Stimulated activated CD4-positive, alpha-beta T cell treated with anti-CD3 and anti-CD28 coated beads, Interleukin-1b, Interleukin-23, amount 100 ng/mL, for 4 hours (primary cell): ENCODE results near the gene LMX1A.
A peak's percentile ranks its signal among the peaks of the same experiment; 100 is the strongest.

ENCODE experiments used
- DNase-seq, 2 donors: peaks; one replicate each; pipeline ENCODE4 v3.0.0-alpha.2; 2020; ENCODE audit warnings: low read depth in 2 of 2

Gene LMX1A

DNA sequence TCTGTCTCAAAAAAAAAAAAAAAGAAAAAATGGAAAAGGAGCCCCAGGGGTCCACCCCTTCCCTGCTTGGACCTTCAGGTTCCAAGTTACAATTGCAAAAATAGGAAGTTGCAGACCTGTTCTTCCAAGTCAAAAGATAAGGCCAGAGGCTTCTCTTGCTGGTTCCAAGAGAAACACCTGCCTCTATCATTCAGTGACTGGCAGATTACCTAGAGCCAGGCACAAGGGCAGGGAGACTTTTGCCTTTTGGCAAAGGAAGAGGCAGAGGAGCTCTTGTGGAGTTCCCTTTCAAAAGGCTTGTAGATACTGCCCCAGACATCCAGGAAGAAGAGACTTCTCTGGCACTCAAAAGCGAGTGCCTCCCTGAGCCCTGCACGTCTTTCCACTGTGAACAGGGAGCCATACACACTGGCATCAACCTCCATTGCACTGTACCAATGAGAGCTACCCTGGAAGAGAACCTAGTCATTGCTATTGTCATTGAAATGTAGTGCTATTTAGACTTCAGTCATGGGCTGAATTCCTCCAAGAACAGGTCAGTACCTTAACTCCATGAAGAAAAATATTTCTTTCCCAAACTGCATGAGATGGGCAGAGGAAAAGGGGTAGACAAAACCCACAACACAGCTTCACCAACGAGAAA, 91.2 kb downstream of the LMX1A start:
- no peak for DNase-seq

DNA sequence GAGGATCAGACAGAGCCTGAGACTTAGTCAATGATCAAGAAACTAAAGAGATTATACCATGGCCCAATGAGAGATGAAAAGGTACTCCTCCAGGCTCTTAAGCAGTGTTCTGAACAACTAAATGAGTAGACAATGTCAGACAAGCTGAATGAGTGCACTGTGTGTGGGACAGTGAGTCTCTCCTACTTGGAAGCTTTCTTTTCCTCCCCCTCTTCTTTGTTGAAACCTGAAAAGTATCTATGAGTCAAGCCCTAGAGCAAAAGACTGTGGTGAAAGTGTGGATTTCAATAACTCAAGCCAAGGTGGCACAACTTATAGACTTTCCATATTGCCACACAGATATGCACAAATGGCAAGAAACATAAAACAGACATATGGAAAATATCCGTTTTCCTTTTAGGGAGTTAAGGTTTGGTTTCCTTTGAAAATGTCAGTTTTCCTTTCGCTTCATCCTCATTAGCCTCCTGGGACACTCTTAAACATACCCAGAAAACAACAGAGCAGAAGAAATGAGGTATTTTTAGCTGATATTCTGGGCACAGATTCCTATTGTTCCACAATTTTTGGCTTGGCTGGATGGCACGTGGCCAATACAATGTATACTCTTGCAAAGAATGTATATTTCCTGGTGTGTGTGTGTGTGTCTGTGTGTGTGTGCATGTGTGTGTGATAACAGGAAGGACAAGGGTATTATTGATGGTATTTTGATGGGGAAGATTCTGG, 96.6 kb downstream of the LMX1A start:
- no peak for DNase-seq

DNA sequence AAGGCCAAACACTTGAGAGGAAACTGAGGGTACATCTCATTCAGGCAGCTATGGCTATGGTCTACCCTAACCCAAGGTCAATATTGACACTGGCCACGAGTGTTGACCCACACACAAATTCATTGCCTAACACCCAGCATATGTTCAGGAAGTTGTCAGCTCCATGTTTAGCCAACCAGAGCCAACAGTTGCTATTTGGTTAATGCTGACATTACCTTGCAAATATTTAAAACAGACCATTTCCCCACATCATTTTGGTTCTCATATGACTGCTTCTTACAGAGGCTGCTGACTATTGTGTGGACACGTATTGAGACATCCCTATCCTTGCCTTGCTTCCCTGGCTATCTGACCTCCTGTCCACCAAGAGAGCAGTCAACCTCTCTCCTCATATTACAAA, 97.3 kb downstream of the LMX1A start:
- DNase-seq, result no peak

DNA sequence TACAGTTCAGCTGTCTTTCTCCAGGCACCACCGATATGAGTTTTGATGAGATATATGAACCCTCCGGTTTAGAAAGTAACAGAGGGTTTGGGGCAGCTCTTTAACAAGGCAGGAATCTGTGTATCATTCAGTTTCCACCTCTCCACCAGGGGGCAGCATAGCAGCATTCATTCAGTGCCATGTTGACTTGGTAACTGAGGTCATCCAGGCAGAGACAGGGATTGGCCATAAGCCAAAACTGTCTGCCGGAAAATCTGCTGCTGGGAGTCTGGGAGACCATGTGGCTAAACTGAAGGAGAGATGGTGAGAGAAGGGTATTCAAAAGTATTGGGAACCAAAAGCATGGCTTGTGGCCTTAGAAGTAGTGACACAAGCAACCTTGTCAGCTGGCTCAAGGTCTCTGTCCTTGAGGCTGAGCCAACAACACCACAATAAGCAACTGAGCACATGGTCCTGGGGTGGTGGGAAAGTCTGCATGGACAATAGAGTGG, 98.5 kb downstream of the LMX1A start:
- DNase-seq, result peak in 1 of 2 donors; percentile 7

DNA sequence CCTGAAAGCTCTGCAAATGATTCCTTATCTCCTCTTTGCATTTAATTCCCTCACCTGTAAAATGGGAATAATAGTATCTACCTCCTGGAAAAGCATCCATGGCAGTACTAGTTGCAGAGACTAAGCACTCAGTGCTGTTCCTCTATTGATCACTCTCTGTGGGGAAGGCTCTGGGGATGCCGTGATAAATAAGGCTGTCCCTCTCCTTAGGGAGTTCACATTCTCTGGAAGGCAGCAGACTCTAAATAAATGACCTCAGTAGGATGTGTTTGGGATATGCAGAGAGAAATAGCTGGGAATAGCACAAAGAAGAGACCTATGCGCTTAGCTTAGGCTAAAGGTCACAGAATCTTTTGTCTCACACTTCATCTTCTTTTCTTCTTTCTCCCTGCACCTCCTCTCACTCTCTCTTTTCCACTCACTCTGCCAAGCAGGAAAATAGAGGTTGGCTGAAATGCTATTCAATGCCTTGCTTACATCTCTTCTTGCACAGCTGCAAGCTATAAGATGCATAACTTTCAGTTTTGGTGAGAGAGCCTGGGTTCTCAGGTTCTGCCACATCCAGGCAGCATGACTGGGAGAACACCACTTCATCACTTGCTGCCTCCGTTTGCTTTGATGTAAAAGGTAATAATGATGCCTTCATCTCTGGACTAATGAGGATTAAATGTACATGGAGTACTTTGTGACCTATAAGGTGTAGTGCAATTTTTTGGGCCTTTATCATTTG, 101.5 kb downstream of the LMX1A start:
- no peak for DNase-seq

- no peak for DNase-seq
Measured at GRCh38 chr1:165254376-165254775, 102.1 kb downstream of the LMX1A start.

DNA sequence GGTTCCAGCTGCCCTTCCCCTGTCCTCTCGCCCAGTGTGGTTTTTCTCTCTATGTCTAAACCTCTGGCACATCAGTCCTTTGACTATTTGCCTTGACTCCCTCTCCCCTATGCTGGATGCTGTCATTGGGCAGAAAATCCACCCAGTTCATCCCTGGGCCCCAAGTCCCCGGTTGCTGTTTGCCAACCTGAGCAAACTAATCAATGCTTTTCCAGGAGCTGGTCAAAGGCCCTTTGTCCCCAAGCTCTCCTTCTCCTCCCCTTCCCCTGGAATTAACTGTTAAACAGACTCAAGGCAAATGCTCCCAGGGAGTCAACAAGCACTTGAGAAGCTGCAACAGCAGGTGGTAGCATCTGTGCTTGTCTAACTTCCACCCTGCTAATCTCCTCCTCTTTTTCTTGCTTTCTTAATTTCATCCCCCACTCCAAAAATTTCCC, 102.7 kb downstream of the LMX1A start:
- DNase-seq, result no peak

DNA sequence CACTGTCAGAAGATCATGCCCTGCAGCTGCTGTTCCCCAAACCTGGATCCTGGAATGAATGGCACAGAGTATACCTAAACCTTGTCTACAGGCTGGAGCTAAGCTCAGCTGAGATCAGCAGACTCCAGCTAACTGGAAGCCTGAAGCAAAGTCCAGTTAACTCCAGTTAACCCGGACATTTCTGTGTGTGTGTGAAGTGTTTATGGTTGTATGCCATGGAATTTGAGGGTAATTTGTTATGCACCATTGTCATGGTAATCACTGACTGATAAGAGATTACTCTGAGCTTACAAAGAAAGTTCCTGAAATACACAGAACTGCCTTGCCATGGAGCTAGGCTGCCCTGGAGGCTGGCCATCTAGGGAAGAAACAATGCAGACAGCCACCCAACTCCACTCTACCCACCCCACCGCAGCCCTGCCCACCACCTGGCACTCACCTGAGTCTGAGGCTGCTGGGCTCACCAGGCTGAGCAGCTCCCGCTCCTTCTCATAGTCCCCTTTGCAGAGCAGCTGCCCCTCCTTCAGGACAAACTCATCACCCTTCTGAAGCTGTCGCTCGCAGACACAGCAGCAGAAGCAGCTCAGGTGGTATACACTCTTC, 107.4 kb downstream of the LMX1A start:
- no peak for DNase-seq

GRCh38 chr1:165241952-165242351, 114.6 kb downstream of the LMX1A start:
- DNase-seq, result no peak

GRCh38 chr1:165241321-165241720, 115.2 kb downstream of the LMX1A start:
- DNase-seq, result no peak

- DNase-seq, result no peak
Measured at GRCh38 chr1:165240492-165240891, 116.0 kb downstream of the LMX1A start.

- no peak for DNase-seq
Measured at GRCh38 chr1:165239873-165240272, 116.6 kb downstream of the LMX1A start.

DNA sequence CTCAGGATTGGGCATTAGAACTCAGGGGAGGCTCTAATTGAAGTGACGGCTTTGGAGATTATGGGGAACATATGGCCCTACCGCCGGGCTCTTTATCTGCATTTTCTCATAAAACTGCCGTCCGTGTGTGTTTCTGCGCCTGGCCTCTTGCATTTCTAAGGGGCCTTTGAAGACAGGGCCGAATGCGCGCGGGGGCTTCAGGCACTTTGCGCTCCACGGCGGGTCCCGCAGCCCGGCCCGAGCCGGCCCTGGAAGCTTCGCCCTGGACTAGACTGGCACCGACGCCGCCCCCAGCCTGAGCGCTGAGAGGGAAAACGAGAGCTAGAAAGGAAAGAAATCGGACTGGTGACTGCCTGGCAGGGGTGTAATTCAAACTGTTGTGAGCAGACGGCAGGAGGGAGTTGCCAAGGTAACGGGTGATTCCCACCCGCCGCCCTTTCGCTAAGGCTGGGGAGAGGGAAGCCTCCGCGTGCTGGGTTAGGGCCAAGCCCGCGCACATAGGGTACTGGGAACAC, 120.7 kb downstream of the LMX1A start:
- DNase-seq, result no peak

DNA sequence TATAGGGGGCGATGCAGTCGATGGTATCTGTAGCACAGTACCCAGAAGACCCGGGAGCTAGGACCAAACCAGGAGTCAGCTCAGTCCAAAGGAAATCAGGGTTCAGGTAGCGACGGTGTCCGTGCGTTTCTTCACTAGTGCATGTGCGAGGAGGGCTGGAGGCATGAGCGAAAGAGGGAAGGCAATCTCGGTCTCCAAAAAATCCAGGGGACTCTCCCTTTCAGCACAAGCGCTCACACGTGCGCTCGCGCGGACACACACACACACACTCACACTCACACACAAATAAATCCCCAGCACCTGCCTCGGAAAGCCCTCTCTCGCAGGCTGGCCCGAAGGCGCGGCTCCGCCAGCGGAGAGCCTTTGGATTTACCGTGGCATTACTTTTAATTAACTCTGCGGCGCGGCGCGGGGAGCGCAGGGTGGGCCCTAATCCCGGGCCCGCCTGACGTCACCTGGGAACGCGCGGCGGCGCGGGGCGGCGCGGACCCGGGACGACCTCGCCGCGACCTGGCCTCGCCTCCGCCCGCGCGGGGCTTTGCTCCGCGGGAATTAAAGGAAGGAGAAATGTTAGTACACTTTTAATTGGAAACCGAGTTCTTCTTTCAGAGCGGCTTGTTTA, 121.2 kb downstream of the LMX1A start:
- DNase-seq, result no peak

GRCh38 chr1:165234149-165234548, 122.4 kb downstream of the LMX1A start:
- no peak for DNase-seq

GRCh38 chr1:165228676-165229075, 127.8 kb downstream of the LMX1A start:
- DNase-seq, result no peak

DNA sequence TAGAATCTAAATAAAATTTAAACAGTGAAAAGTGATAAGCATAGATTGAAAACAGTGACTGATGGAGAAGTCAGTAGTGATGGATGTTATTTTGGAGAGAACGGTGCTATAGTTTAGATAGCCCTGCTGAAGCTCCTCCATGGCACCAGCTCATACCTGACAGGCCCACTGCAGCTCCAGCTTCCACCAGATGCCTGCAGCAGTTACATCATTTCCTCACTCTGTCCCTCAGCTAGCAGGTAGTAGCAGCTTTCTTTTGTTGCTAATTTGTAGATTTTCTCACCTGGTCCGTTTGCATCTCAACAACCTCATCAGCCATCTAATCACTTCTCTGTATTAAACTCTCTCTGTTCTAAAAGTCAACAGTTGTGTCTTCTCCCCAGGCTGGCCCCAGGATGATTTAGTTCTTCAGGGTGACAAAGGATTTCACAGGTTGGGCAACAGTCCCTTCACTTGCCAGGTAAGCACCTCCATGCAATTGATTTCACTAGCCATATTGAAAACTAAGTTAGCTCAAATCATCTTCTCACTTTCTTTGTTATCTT, 128.3 kb downstream of the LMX1A start:
- DNase-seq, result no peak

GRCh38 chr1:165226326-165226725, 130.2 kb downstream of the LMX1A start:
- DNase-seq, result no peak

DNA sequence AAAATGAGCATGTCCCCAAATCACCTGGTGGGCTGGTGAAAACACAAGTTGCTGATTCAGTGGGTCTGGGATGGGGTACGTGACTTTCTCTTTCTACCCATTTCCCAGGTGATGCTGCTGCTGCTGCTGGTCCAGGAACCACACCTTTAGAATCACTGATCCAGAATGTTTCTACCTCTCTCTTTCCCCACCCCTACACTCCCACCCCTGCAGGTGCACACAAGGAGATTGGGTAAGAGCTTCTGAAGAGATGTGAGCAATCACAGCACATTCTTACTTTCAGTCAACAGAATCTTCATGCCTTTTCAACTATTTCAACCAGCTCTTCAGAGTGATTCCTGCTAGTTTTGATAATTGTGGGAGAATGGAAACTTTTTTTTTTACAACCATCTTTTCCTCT, 130.9 kb downstream of the LMX1A start:
- DNase-seq, result no peak

- DNase-seq, result no peak
Measured at GRCh38 chr1:165225062-165225461, 131.5 kb downstream of the LMX1A start.

DNA sequence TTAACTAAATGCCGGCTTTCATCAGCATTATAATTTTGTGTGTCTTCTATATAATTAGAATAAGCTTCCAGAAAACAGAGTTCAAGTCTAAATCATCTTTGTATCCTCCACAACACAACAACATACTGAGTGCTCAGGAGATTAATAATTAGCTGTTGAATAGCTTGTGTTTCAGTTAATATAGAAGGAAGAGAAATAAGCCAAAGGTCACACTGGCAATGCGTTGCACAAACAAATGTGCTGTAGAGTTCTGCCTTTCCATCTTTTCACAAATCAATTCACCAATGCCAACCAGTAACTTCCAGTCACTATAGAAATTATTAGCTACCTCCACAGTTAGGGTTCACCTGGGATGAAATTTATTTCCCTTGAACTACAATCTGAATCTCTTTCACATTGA, 132.0 kb downstream of the LMX1A start:
- no peak for DNase-seq
